K562 (cell line): Measurements from ENCODE around the gene SMYD1. TPM values are rescaled to one million over a fixed set of nuclear protein-coding genes. Genes with fewer than 3 reads are reported as not detected.

Experiments used
- ATAC-seq: fragments of 200-7000 bp; cut with Tn5 transposase; 3 replicates; pipeline ENCODE4 v1.9.1; 2020; ENCODE audit warnings: moderate library complexity
- BruUV-seq: library from RNA; stranded (reverse); fragments of 400-500 nt; replicated peaks from 2 replicates; lab custom pipeline; 2021; lab: Mats Ljungman, UMichigan
- CTCF ChIA-PET: fragments of 300-600 bp; formaldehyde crosslinking; extraction: SDS; loops from one replicate; lab custom pipeline; 2021; ENCODE audit warnings: low intra/inter-chr PET ratio; lab: Yijun Ruan, JAX
- POLR2A ChIA-PET: fragments of 300-600, 350-650 bp; sonication (Branson Sonifier 250); formaldehyde crosslinking; extraction: SDS; loops from one replicate; lab custom pipeline; 2021; ENCODE audit warnings: antibody characterized with exemption, inconsistent platforms; lab: Yijun Ruan, JAX
- DNase-seq, 4 experiments: peaks; one replicate each; pipeline versions ENCODE4 v3.0.0 to v3.0.0-alpha.2; 2011 to 2018; ENCODE audit warnings: low spot score in 3 of 4, mixed read lengths in 3 of 4; ENCODE audit errors: extremely low read depth in 1 of 4
- FAIRE-seq: peaks from 2 replicates; lab custom pipeline; 2011; peaks lifted over from hg19 to GRCh38; lab: Jason Lieb, UNC
- H2AFZ ChIP-seq: 2 replicates; pipeline ENCODE4 v1.6.0; 2011; ENCODE audit warnings: low read depth, low read length, control low read depth, inconsistent platforms
- H3K27ac ChIP-seq: fragments of 200-600 bp; 3 replicates; pipeline ENCODE4 v1.8.0; 2011; ENCODE audit warnings: low read depth, mild to moderate bottlenecking, control low read depth, inconsistent platforms, low read length, moderate library complexity, mixed read lengths; ENCODE audit errors: extremely low read depth
- H3K27me3 ChIP-seq, 2 experiments: fragments of 300-600 bp in 1 of 2; 2 replicates in 1 of 2; 3 replicates in 1 of 2; pipeline versions ENCODE4 v1.6.0 to v1.8.0; 2011; ENCODE audit warnings: inconsistent platforms in 2 of 2, low read length in 2 of 2, mild to moderate bottlenecking in 1 of 2, mixed read lengths in 1 of 2, moderate library complexity in 1 of 2; ENCODE audit not compliant: control insufficient read depth in 2 of 2, insufficient read depth in 2 of 2
- H3K36me3 ChIP-seq: fragments of 300-600 bp; 3 replicates; pipeline ENCODE4 v1.8.0; 2011; ENCODE audit warnings: mild to moderate bottlenecking, low read length, inconsistent platforms; ENCODE audit not compliant: control insufficient read depth, insufficient read depth
- H3K4me1 ChIP-seq, 2 experiments: fragments of 200-600 bp in 1 of 2; replicated peaks in 1 of 2; 2 replicates in 1 of 2; 3 replicates in 1 of 2; pipeline versions ENCODE4 v1.5.1 to v1.8.0; 2011; ENCODE audit warnings: inconsistent platforms in 2 of 2, low read length in 2 of 2, mild to moderate bottlenecking in 1 of 2, mixed read lengths in 1 of 2, moderate library complexity in 1 of 2; ENCODE audit not compliant: control insufficient read depth in 2 of 2, insufficient read depth in 2 of 2
- H3K4me2 ChIP-seq: 2 replicates; pipeline ENCODE4 v1.6.1; 2011; ENCODE audit warnings: low read length, control low read depth, inconsistent platforms, mixed read lengths; ENCODE audit not compliant: insufficient read depth
- H3K4me3 ChIP-seq: fragments of 200-600 bp; sonication (generic), shearing (Covaris generic); 2 replicates; pipeline ENCODE4 v1.5.1; 2016; ENCODE audit warnings: control low read depth, inconsistent platforms
- H3K79me2 ChIP-seq: fragments of 200-600 bp; 3 replicates; pipeline ENCODE4 v1.8.0; 2011; ENCODE audit warnings: low read length, inconsistent platforms; ENCODE audit not compliant: control insufficient read depth, insufficient read depth
- H3K9ac ChIP-seq, 2 experiments: 2 replicates each; pipeline versions ENCODE4 v1.6.0 to v1.6.1; 2011; ENCODE audit warnings: low read depth in 2 of 2, low read length in 2 of 2, control low read depth in 1 of 2, inconsistent platforms in 1 of 2, mild to moderate bottlenecking in 1 of 2, mixed read lengths in 1 of 2; ENCODE audit not compliant: insufficient read depth in 1 of 2
- H3K9me1 ChIP-seq: one replicate; pipeline ENCODE4 v1.6.0; 2011; ENCODE audit warnings: inconsistent platforms, mild to moderate bottlenecking, low read length, moderate library complexity; ENCODE audit not compliant: control insufficient read depth, insufficient read depth
- H3K9me3 ChIP-seq: replicated peaks from 2 replicates; pipeline ENCODE4 v1.5.1; 2011; ENCODE audit warnings: low read depth, low read length, inconsistent platforms; ENCODE audit not compliant: control insufficient read depth, insufficient read depth
- H4K20me1 ChIP-seq: replicated peaks from 2 replicates; pipeline ENCODE4 v1.6.1; 2011; ENCODE audit warnings: low read length, inconsistent platforms, mixed read lengths; ENCODE audit not compliant: control insufficient read depth, insufficient read depth
- DDX20 ChIP-seq: fragments of 450-650 bp; IDR thresholded peaks from 2 replicates; pipeline ENCODE4 v1.6.1; 2016; ENCODE audit warnings: missing genetic modification characterization, low read depth, mild to moderate bottlenecking, missing compliant biosample characterization, moderate library complexity
- NCOA1 ChIP-seq: fragments of 450-650 bp; IDR thresholded peaks from 2 replicates; pipeline ENCODE4 v1.6.1; 2016; ENCODE audit warnings: low read depth
- RBM14 ChIP-seq: fragments of 200-400 bp; formaldehyde crosslinking; IDR thresholded peaks from 2 replicates; pipeline ENCODE4 v1.6.1; 2018; ENCODE audit warnings: low read depth, mild to moderate bottlenecking, low read length, moderate library complexity, borderline replicate concordance; ENCODE audit not compliant: insufficient read depth
- RBM25 ChIP-seq: fragments of 200-400 bp; formaldehyde crosslinking; IDR thresholded peaks from 2 replicates; pipeline ENCODE4 v1.6.1; 2018; ENCODE audit warnings: low read length, low read depth, moderate library complexity; ENCODE audit not compliant: severe bottlenecking
- TFAM ChIP-seq: fragments of 250-450 bp; sonication (Bioruptor Pico); conservative IDR thresholded peaks from 2 replicates; pipeline ENCODE4 v1.5.0; 2021; ENCODE audit warnings: mild to moderate bottlenecking, moderate library complexity
- ZEB2 ChIP-seq: fragments of 450-650 bp; IDR thresholded peaks from 2 replicates; pipeline ENCODE4 v1.6.1; 2016
- ZNF785 ChIP-seq: fragments of 250-450 bp; sonication (Bioruptor Pico); IDR thresholded peaks from 2 replicates; pipeline ENCODE4 v1.4.0; 2020; ENCODE audit warnings: mild to moderate bottlenecking
- WGBS: fragments of 100-300 bp; shearing (Covaris generic); methylation state at CpG from one replicate; pipeline ENCODE4 v1.1.6; 2016; ENCODE audit warnings: low coverage, mixed read lengths; ENCODE audit not compliant: insufficient coverage; ENCODE audit errors: missing lambda C conversion rate; 5-methylcytosine and 5-hydroxymethylcytosine counted together
- in situ Hi-C: fragments of 300-500 bp; cut with MboI; formaldehyde crosslinking; loops from 4 replicates; pipeline ENCODE4 v1.15.0; 2018; ENCODE audit warnings: inconsistent platforms, mixed read lengths
- intact Hi-C: fragments of 100-400 bp; cut with micrococcal nuclease; formaldehyde crosslinking; loops from 2 replicates; pipeline ENCODE4 v1.14.2; 2022
- polyA plus RNA-seq, 8 experiments: library from polyadenylated mRNA; depleted of rRNA in 4 of 8; stranded (reverse) in 5 of 8; unstranded in 3 of 8; fragments of >200 nt; fragmentation: Nextera tagmentation in 2 of 8; fragmentation: Illumina TruSeq in 1 of 8; extraction: Ambion mirVana in 2 of 8; extraction: Trizol in 1 of 8; gene quantifications; 2 replicates each; pipeline versions ENCODE4 v1.2.1 to v1.2.3, GENCODE V29; 2011 to 2014; ENCODE audit warnings: inconsistent platforms in 1 of 8, missing spikeins in 1 of 8
- total RNA-seq, 7 experiments: library from RNA; depleted of rRNA in 6 of 7; stranded (reverse); fragments of >200 nt in 6 of 7; fragmentation: Illumina TruSeq in 2 of 7; extraction: Trizol in 2 of 7; gene quantifications; 2 replicates each; pipeline versions ENCODE4 v1.2.1 to v1.2.3, GENCODE V29; 2011 to 2021; ENCODE audit warnings: low replicate concordance in 1 of 7
- TF ChIP-seq, protein P1 (sequence below): sonication (generic); formaldehyde crosslinking; IDR thresholded peaks from 2 replicates; pipeline ENCODE4 v1.8.0; 2022; ENCODE audit warnings: mild to moderate bottlenecking, missing genetic modification reagents

The SMYD1 gene
- total and polyA plus RNA-seq, 9 of the 15 experiments (the other 6 are each of a cell fraction or from before 2014, with no cell fraction given): not detected

- H3K4me3 ChIP-seq: no peak overlapping the region
- DNase-seq (no peak), ATAC-seq (no peak), FAIRE-seq (no peak)
- no peak overlapping the region for H3K9ac ChIP-seq
- no peaks in the 10 kb centered on the region for H3K79me2 ChIP-seq
- ChIA-PET POLR2A (interaction anchor here (1.1 kb wide), 1 partner anchor 8 kb away, joined by 3 read pairs; no protein-coding TSS in a partner anchor), CTCF (interaction anchor here (0.6 kb wide), 1 partner anchor 74 kb away, joined by 3 read pairs; no protein-coding TSS in a partner anchor)
- H4K20me1 ChIP-seq: no peaks in the 10 kb centered on the region
- in situ Hi-C loops: no loop called here
- no peaks in the 10 kb centered on the region for H3K9me3 ChIP-seq
- H3K9me1 ChIP-seq: no peaks in the 10 kb centered on the region
- intact Hi-C loops: no loop called here
- no peak overlapping the region for H3K27ac ChIP-seq
- H2AFZ ChIP-seq: no peak overlapping the region
- 0% methylated on average over 3 of the region's 3 CpGs for WGBS
- H3K4me2 ChIP-seq: no peak overlapping the region
- TF ChIP-seq ZNF785 (CRISPR knock-in tag) (no peak), DDX20 (tag) (no peak), ZEB2 (no peak), RBM14 (no peak), TFAM (CRISPR knock-in tag) (no peak), NCOA1 (no peak), RBM25 (no peak)
- TF ChIP-seq, protein P1, sequence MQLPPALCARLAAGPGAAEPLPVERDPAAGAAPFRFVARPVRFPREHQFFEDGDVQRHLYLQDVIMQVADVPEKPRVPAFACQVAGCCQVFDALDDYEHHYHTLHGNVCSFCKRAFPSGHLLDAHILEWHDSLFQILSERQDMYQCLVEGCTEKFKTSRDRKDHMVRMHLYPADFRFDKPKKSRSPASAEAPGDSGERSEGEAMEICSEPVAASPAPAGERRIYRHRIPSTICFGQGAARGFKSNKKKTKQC (CRISPR knock-in tag): no peak
- BruUV-seq: no TSS peak
- peaks cover 12 to 39% of the 10 kb centered on the region in 2 experiments; a peak in 4 of 5 replicates for H3K27me3 ChIP-seq
- H3K4me1 ChIP-seq: no peaks in the 10 kb centered on the region
- no peaks in the 10 kb centered on the region for H3K36me3 ChIP-seq
These were observed 66.2 kb downstream of the SMYD1 start for GRCh38 chr2:88133875-88134274.
